ENCODE measurements around the gene RRAGB.
A peak's percentile ranks its signal among the peaks of the same experiment; 100 is the strongest.

Gene RRAGB

GRCh38 chrX:55777596-55777995, 60.0 kb downstream of the RRAGB start:
- no peak for TF ChIP-seq CTCF (IDR thresholded peaks at IDR 0.05; ENCODE audit: insufficient read depth, low read depth, low read length, missing control alignments)
- peak; percentile 24 for DNase-seq (ENCODE audit: low read depth)

DNA sequence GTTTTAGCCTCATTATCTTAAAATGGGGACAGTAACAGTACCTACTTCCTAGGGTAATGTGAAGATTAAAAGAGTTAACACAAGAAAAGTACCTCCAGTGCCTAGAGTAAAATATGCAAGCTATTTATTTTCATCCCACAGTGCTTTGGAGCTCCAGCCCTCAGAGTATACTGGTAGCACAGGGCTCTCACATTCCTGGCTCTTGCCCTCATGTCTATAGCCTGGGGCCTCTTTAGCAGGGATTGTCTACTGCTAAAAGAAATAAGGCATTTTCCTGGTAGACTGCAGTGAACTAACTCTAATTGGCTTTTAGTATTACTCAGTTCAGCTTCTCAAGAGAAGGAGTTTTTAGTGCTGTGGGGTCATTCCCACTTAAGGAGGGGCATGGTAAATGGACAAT, 60.8 kb downstream of the RRAGB start:
- H3K4me3 ChIP-seq (ENCODE audit: low read length) = no peak overlapping the region
- TF ChIP-seq CTCF (IDR thresholded peaks at IDR 0.05; ENCODE audit: insufficient read depth, low read depth, low read length, missing control alignments) = no peak
- peak; percentile 6 for DNase-seq (ENCODE audit: low read depth)

More at GRCh38 chrX:55777596-55777995, 60.0 kb downstream of the RRAGB start:
- no peak overlapping the region for H3K4me3 ChIP-seq (ENCODE audit: low read length)

DNA sequence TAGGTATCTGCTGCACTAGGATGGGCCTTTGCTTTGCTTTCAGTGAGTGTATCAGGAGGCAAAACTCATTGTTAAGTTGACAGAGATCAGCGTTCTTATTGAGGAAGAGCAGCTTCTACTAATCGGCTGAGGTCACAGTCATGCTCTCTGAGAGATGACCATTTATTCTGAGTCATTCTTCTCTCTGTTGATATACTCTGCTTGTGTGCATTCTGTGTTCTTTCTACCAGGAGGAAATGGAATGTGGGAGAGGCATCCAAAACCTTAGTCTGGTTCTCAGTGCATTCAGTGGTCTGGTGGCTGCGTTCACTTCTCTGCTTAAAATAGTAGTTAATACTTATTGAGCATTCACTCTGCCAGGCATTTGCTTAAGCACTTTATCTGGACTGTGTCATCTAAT, 66.2 kb downstream of the RRAGB start:
- TF ChIP-seq CTCF (IDR thresholded peaks at IDR 0.05; ENCODE audit: insufficient read depth, low read depth, low read length, missing control alignments) = no peak
- no peak for DNase-seq (ENCODE audit: low read depth)
- H3K4me3 ChIP-seq (ENCODE audit: low read length) = no peak overlapping the region

- peak; percentile 9 for DNase-seq (ENCODE audit: low read depth)
- TF ChIP-seq CTCF (IDR thresholded peaks at IDR 0.05; ENCODE audit: insufficient read depth, low read depth, low read length, missing control alignments) = no peak
- no peak overlapping the region for H3K4me3 ChIP-seq (ENCODE audit: low read length)
These were observed 69.5 kb downstream of the RRAGB start for GRCh38 chrX:55787063-55787462.

DNA sequence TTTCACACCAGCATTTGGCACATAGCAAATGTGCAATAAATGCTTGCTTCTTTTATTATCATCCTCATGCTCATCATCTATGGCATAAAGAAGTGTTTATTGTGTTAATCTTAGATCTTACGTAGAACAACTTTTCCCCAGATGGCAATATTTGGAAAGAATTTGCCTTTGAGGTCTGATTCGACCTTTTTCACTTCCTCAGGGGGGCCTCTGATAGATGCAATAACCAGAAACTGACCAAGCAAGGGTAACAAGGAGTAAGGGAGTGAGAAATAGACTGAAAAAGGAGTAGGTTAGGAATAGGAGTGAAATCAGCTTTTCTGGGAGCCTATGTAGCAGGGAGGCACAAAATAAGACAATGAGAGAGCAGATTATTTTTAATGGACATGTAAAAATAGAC, 70.2 kb downstream of the RRAGB start:
- TF ChIP-seq CTCF (IDR thresholded peaks at IDR 0.05; ENCODE audit: insufficient read depth, low read depth, low read length, missing control alignments) = no peak
- no peak for DNase-seq (ENCODE audit: low read depth)
- H3K4me3 ChIP-seq (ENCODE audit: low read length) = no peak overlapping the region

DNA sequence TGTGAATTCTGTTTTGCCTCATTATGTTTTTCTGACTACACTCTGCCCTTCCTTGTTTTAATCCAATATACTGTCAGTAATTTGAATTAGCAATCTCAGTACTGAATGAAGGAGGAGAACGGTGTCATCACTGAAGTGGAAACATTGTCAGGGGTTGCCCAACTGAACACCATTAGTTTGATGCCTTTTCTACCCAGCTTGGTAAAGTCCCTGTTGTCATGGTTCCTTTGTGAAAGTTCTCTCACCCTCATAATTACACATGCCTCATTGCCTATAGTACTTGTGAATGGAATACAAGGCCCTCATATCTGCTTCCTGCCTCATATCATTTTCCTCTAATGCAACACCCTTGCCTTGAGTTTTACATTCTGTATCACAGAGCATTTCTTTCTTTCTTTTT, 76.9 kb downstream of the RRAGB start:
- H3K4me3 ChIP-seq (ENCODE audit: low read length) = no peak overlapping the region
- DNase-seq (ENCODE audit: low read depth) = no peak
- no peak for TF ChIP-seq CTCF (IDR thresholded peaks at IDR 0.05; ENCODE audit: insufficient read depth, low read depth, low read length, missing control alignments)

GRCh38 chrX:55796496-55796895, 78.9 kb downstream of the RRAGB start:
- DNase-seq (ENCODE audit: low read depth) = peak; percentile 62
- no peak overlapping the region for H3K4me3 ChIP-seq (ENCODE audit: low read length)
- no peak for TF ChIP-seq CTCF (IDR thresholded peaks at IDR 0.05; ENCODE audit: insufficient read depth, low read depth, low read length, missing control alignments)
